ENCODE data around the gene IL2RG. TPM values are rescaled to one million over a fixed set of nuclear protein-coding genes. Genes with fewer than 3 reads are reported as not detected.

The IL2RG gene
- total RNA-seq, 1 experiment from 2014 or later, result 1.5 TPM

DNA sequence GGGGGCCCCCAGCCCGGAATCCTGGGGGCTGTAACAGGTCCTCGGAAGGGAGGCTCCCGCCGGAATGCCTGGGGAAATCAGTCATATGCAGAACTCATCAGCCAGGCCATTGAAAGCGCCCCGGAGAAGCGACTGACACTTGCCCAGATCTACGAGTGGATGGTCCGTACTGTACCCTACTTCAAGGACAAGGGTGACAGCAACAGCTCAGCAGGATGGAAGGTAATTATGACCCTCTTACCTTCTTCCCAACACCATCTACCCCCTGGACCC lies 14.7 kb downstream of the IL2RG start:
- no peaks in the 10 kb centered on the region for H3K36me3 Mint-ChIP-seq (ENCODE audit: insufficient read depth, unreplicated experiment)
- no peaks in the 10 kb centered on the region for H3K4me1 Mint-ChIP-seq (ENCODE audit: insufficient read depth, unreplicated experiment)
- H3K4me3 Mint-ChIP-seq (ENCODE audit: unreplicated experiment), result peak overlapping the region; percentile 82
- no peaks in the 10 kb centered on the region for H3K9me3 Mint-ChIP-seq (ENCODE audit: unreplicated experiment)
- no peak for DNase-seq (ENCODE audit: unreplicated experiment)
- H3K27me3 Mint-ChIP-seq (ENCODE audit: insufficient read depth, unreplicated experiment), result peaks cover 66% of the 10 kb centered on the region
- no peak for TF ChIP-seq CTCF (IDR thresholded peaks at IDR 0.05; ENCODE audit: unreplicated experiment)
- intact Hi-C loops (cut with micrococcal nuclease), result no loop called here
- H3K27ac Mint-ChIP-seq (ENCODE audit: low read depth, unreplicated experiment), result no peak overlapping the region
- ChIA-PET POLR2A (interaction anchor here (1.0 to 1.3 kb wide), 3 partner anchors 21 to 34 kb away, joined by 3 to 5 read pairs (median 4); partner anchors contain the start of gene MED12), CTCF (no interaction called here)
- no TSS peak for BruUV-seq (replicated peaks)

GRCh38 chrX:71095981-71096759 lies 15.2 kb downstream of the IL2RG start:
- POLR2A ChIA-PET, result interaction anchor here (0.7 to 1.3 kb wide), 4 partner anchors 22 to 84 kb away, joined by 3 to 5 read pairs (median 4); partner anchors contain the start of gene MED12
- CTCF ChIA-PET, result no interaction called here
- Mint-ChIP-seq H3K27me3 (ENCODE audit: insufficient read depth, unreplicated experiment) (peaks cover 66% of the 10 kb centered on the region), H3K36me3 (ENCODE audit: insufficient read depth, unreplicated experiment) (no peaks in the 10 kb centered on the region), H3K9me3 (ENCODE audit: unreplicated experiment) (no peaks in the 10 kb centered on the region), H3K4me1 (ENCODE audit: insufficient read depth, unreplicated experiment) (no peaks in the 10 kb centered on the region), H3K4me3 (ENCODE audit: unreplicated experiment) (peak overlapping the region; percentile 82), H3K27ac (ENCODE audit: low read depth, unreplicated experiment) (peak overlapping the region; percentile 84)
- DNase-seq (ENCODE audit: unreplicated experiment), result peak; percentile 34
- TSS peak; percentile 33 for BruUV-seq (replicated peaks)
- intact Hi-C loops (cut with micrococcal nuclease), result no loop called here
- TF ChIP-seq CTCF (IDR thresholded peaks at IDR 0.05; ENCODE audit: unreplicated experiment), result no peak

DNA sequence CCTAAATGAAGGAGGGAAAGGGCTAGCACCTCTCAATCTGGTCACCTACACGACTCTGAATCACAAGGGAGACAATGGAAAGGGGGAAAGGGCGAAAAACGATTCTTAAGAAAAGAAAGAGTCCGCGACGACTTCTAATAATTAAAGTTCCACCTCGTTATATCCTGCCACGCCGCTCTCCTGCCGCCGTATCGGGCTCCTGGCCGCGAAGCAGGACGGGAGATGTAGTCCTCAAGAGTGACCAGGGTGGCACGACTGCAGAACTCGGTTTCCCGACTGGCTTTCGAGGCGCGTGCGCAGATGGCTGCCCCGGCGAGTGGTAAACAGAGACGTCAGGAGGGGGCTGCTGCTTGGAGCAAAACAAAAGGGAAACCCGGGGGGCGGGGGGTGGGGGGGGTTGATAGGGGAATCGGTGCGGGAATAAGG lies 15.8 kb downstream of the IL2RG start, which contains the start of gene FOXO4:
TSS of gene FOXO4 (plus strand) at position 297 of the 426 bp plus-strand sequence. CDS start 678 bp downstream, outside the sequence.
- H3K27me3 Mint-ChIP-seq (ENCODE audit: insufficient read depth, unreplicated experiment), result peaks cover 65% of the 10 kb centered on the region
- H3K9me3 Mint-ChIP-seq (ENCODE audit: unreplicated experiment), result no peaks in the 10 kb centered on the region
- intact Hi-C loops (cut with micrococcal nuclease), result no loop called here

More for the DNA sequence above, 15.8 kb downstream of the IL2RG start, which contains the start of gene FOXO4:
- H3K27ac Mint-ChIP-seq (ENCODE audit: low read depth, unreplicated experiment), result peak within 1 kb of the TSS; percentile 84
- ChIA-PET CTCF (no interaction called here), POLR2A (interaction anchor here (0.7 to 1.3 kb wide), 4 partner anchors 22 to 85 kb away, joined by 3 to 5 read pairs (median 4); partner anchors contain the start of gene MED12)
- no peaks in the 10 kb centered on the region for H3K4me1 Mint-ChIP-seq (ENCODE audit: insufficient read depth, unreplicated experiment)
- H3K4me3 Mint-ChIP-seq (ENCODE audit: unreplicated experiment), result peak within 1 kb of the TSS; percentile 82
- no peaks in the 10 kb centered on the region for H3K36me3 Mint-ChIP-seq (ENCODE audit: insufficient read depth, unreplicated experiment)
- peak; percentile 77 for DNase-seq (ENCODE audit: unreplicated experiment)
- no TSS peak for BruUV-seq (replicated peaks)
- TF ChIP-seq CTCF (IDR thresholded peaks at IDR 0.05; ENCODE audit: unreplicated experiment), result no peak
